HepG2 (cell line): ENCODE results near the gene MPV17L. TPM values are rescaled to one million over a fixed set of nuclear protein-coding genes. Genes with fewer than 3 reads are reported as not detected.
A peak's percentile ranks its signal among the peaks of the same experiment; 100 is the strongest.

ENCODE experiments used
- AKNA ChIP-seq: sonication (generic); formaldehyde crosslinking; IDR thresholded peaks from 2 replicates; pipeline ENCODE4 v1.4.0; 2020; ENCODE audit warnings: missing genetic modification reagents, borderline replicate concordance
- ARID5B ChIP-seq: IDR thresholded peaks from 2 replicates; pipeline ENCODE4 v1.4.0; 2020; ENCODE audit warnings: mild to moderate bottlenecking, missing genetic modification reagents
- CENPT ChIP-seq: sonication (generic); formaldehyde crosslinking; IDR thresholded peaks from 2 replicates; pipeline ENCODE4 v1.8.0; 2022; ENCODE audit warnings: low read depth, mild to moderate bottlenecking, moderate library complexity, missing genetic modification reagents
- GPN1 ChIP-seq: sonication (generic); formaldehyde crosslinking; IDR thresholded peaks from 2 replicates; pipeline ENCODE4 v1.5.1; 2020; ENCODE audit warnings: missing genetic modification reagents, borderline replicate concordance
- MIER3 ChIP-seq: IDR thresholded peaks from 2 replicates; pipeline ENCODE4 v1.6.1; 2016; ENCODE audit warnings: missing compliant biosample characterization, borderline replicate concordance
- NCOR1 ChIP-seq: fragments of 200-600 bp; sonication (generic); IDR thresholded peaks from 2 replicates; pipeline ENCODE4 v1.7.0; 2017; ENCODE audit warnings: antibody characterized with exemption, low read length, borderline replicate concordance
- PBX3 ChIP-seq: sonication (generic); formaldehyde crosslinking; IDR thresholded peaks from 2 replicates; pipeline ENCODE4 v1.8.1; 2023; ENCODE audit warnings: missing genetic modification reagents, inconsistent platforms, borderline replicate concordance
- RNF2 ChIP-seq: fragments of 450-650 bp; conservative IDR thresholded peaks from 2 replicates; pipeline ENCODE4 v1.6.1; 2016; ENCODE audit warnings: low read depth
- SMAD3 ChIP-seq: sonication (generic); formaldehyde crosslinking; IDR thresholded peaks from 2 replicates; pipeline ENCODE4 v1.4.0; 2020; ENCODE audit warnings: missing genetic modification reagents
- XBP1 ChIP-seq: sonication (generic); formaldehyde crosslinking; IDR thresholded peaks from 2 replicates; pipeline ENCODE4 v1.5.0; 2020; ENCODE audit warnings: missing genetic modification reagents
- ZFP1 ChIP-seq: IDR thresholded peaks from 2 replicates; pipeline ENCODE4 v1.6.1; 2016
- ZKSCAN8 ChIP-seq: IDR thresholded peaks from 2 replicates; pipeline ENCODE4 v1.6.1; 2016; ENCODE audit warnings: borderline replicate concordance, missing genetic modification reagents, missing compliant biosample characterization
- ZNF296 ChIP-seq: sonication (generic); formaldehyde crosslinking; conservative IDR thresholded peaks from 2 replicates; pipeline ENCODE4 v1.5.0; 2020; ENCODE audit warnings: mild to moderate bottlenecking, missing genetic modification reagents
- ZNF687 ChIP-seq: sonication (generic); formaldehyde crosslinking; IDR thresholded peaks from 2 replicates; pipeline ENCODE4 v1.5.1; 2020; ENCODE audit warnings: mild to moderate bottlenecking, missing genetic modification reagents, moderate library complexity
- ZNF724P ChIP-seq: sonication (generic); formaldehyde crosslinking; IDR thresholded peaks from 2 replicates; pipeline ENCODE4 v1.8.0; 2022; ENCODE audit warnings: missing genetic modification reagents, borderline replicate concordance
- polyA plus RNA-seq, 8 experiments: library from polyadenylated mRNA; depleted of rRNA in 3 of 8; stranded (reverse) in 7 of 8; unstranded in 1 of 8; fragments of >200 nt; fragmentation: Illumina TruSeq in 4 of 8; extraction: Trizol in 4 of 8; gene quantifications; 2 replicates each; pipeline versions ENCODE4 v1.2.1 to v1.2.3, GENCODE V29; 2011 to 2016; ENCODE audit warnings: low read depth in 4 of 8, missing spikeins in 1 of 8, mixed read lengths in 1 of 8; ENCODE audit not compliant: insufficient read depth in 1 of 8
- total RNA-seq, 5 experiments: library from RNA; depleted of rRNA; stranded (reverse); fragments of >200 nt; fragmentation: Illumina TruSeq; extraction: Trizol; gene quantifications; 2 replicates each; pipeline ENCODE4 v1.2.3, GENCODE V29; 2016; ENCODE audit warnings: low read depth in 1 of 5

The MPV17L gene
- total and polyA plus RNA-seq, 2 of the 13 experiments (the other 11 are each of a cell fraction or from before 2014, with no cell fraction given), result 34.7 to 63.8 TPM

GRCh38 chr16:15443753-15444152, 48.2 kb downstream of the MPV17L start (continued):
- TF ChIP-seq XBP1 (CRISPR knock-in tag) (no peak), ZKSCAN8 (CRISPR knock-in tag) (no peak), MIER3 (no peak), AKNA (no peak), SMAD3 (no peak), RNF2 (no peak), ZNF296 (CRISPR knock-in tag) (no peak), NCOR1 (peak; percentile 73; the same call in 1 of the 2 replicates), PBX3 (CRISPR knock-in tag) (no peak), ZNF687 (CRISPR knock-in tag) (no peak), ZFP1 (CRISPR knock-in tag) (no peak), CENPT (CRISPR knock-in tag) (no peak), ZNF724P (CRISPR knock-in tag) (no peak), ARID5B (CRISPR knock-in tag) (no peak), GPN1 (CRISPR knock-in tag) (no peak)
